Glutamatergic neuron (in vitro differentiated cells): Measurements from ENCODE around the gene MTHFD1L. TPM values are rescaled to one million over a fixed set of nuclear protein-coding genes. Genes with fewer than 3 reads are reported as not detected.
A peak's percentile ranks its signal among the peaks of the same experiment; 100 is the strongest.

Experiments
- DNase-seq: peaks from one replicate; pipeline ENCODE4 v3.0.0; 2022
- H3K27ac Mint-ChIP-seq: one replicate; pipeline ENCODE4 v1.8.0; 2020; ENCODE audit warnings: mild to moderate bottlenecking, mixed read lengths, inconsistent platforms; ENCODE audit not compliant: unreplicated experiment
- H3K27me3 Mint-ChIP-seq: one replicate; pipeline ENCODE4 v1.8.0; 2020; ENCODE audit warnings: mild to moderate bottlenecking, moderate library complexity, mixed read lengths, inconsistent platforms; ENCODE audit not compliant: unreplicated experiment
- H3K36me3 Mint-ChIP-seq: one replicate; pipeline ENCODE4 v1.8.0; 2020; ENCODE audit warnings: mild to moderate bottlenecking, mixed read lengths, inconsistent platforms; ENCODE audit not compliant: unreplicated experiment
- H3K4me1 Mint-ChIP-seq: one replicate; pipeline ENCODE4 v1.8.0; 2020; ENCODE audit warnings: mild to moderate bottlenecking, low read depth, mixed read lengths, inconsistent platforms; ENCODE audit not compliant: unreplicated experiment
- H3K4me3 Mint-ChIP-seq: one replicate; pipeline ENCODE4 v1.8.0; 2020; ENCODE audit warnings: mild to moderate bottlenecking, mixed read lengths, inconsistent platforms; ENCODE audit not compliant: unreplicated experiment
- H3K9me3 Mint-ChIP-seq: one replicate; pipeline ENCODE4 v1.8.0; 2020; ENCODE audit warnings: mild to moderate bottlenecking, moderate library complexity, mixed read lengths, inconsistent platforms; ENCODE audit not compliant: unreplicated experiment
- total RNA-seq: library from RNA; stranded (reverse); fragmentation: NEBNext Ultra II Directional; extraction: Animal tissue kit (Norgen Biotek cat#: 25700); gene quantifications from one replicate; pipeline ENCODE4 v1.2.1, GENCODE V29; 2021; ENCODE audit not compliant: unreplicated experiment
- TF ChIP-seq, protein P1 (sequence below): fragments of 200-600 bp; sonication (generic); IDR thresholded peaks from one replicate; pipeline ENCODE4 v1.5.0; 2021; ENCODE audit not compliant: partially characterized antibody, unreplicated experiment

MTHFD1L gene
- total RNA-seq, 1 donor from 2014 or later: 35.9 TPM

DNA sequence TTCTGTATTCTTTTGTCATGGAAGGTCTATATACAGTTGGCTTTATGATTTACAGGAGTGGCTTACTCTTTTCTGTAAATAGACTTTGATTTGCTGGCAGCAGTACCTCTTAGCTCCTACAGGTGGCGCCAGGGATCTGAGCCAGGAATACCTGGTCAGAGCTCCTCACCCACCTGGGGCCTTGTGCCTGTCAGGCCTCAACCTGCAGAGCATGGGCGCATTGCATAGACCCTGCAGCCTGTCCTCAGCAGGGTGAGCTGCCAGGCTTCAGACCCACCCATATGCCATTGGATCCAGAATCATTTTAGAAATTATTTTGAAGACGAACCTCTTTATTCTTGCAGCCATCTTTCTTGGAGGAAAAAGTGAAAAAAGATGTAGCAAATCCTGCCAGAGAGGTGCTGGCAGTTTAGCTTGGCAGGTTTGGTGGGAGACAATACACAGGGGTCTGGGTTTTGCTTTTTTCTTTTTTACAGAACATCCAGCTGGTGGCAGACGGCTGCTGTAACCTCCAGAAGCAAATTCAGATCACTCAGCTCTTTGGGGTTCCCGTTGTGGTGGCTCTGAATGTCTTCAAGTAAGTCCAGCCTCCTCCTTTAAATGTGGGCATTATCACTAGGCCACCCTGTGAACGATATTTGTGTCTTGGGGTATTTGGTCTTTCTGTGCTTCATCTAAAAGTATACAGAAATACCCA lies 149.1 kb downstream of the MTHFD1L start:
- H3K36me3 Mint-ChIP-seq: no peaks in the 10 kb centered on the region
- no peak overlapping the region for H3K4me3 Mint-ChIP-seq
- TF ChIP-seq, protein P1, sequence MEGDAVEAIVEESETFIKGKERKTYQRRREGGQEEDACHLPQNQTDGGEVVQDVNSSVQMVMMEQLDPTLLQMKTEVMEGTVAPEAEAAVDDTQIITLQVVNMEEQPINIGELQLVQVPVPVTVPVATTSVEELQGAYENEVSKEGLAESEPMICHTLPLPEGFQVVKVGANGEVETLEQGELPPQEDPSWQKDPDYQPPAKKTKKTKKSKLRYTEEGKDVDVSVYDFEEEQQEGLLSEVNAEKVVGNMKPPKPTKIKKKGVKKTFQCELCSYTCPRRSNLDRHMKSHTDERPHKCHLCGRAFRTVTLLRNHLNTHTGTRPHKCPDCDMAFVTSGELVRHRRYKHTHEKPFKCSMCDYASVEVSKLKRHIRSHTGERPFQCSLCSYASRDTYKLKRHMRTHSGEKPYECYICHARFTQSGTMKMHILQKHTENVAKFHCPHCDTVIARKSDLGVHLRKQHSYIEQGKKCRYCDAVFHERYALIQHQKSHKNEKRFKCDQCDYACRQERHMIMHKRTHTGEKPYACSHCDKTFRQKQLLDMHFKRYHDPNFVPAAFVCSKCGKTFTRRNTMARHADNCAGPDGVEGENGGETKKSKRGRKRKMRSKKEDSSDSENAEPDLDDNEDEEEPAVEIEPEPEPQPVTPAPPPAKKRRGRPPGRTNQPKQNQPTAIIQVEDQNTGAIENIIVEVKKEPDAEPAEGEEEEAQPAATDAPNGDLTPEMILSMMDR: peak; percentile 98
- H3K27me3 Mint-ChIP-seq: no peaks in the 10 kb centered on the region
- no peak overlapping the region for H3K27ac Mint-ChIP-seq
- peaks cover 11% of the 10 kb centered on the region for H3K4me1 Mint-ChIP-seq
- no peaks in the 10 kb centered on the region for H3K9me3 Mint-ChIP-seq
- DNase-seq: peak; percentile 77

GRCh38 chr6:151015101-151015700 lies 149.7 kb downstream of the MTHFD1L start:
- TF ChIP-seq, protein P1: no peak
- Mint-ChIP-seq H3K9me3 (no peaks in the 10 kb centered on the region), H3K4me3 (no peak overlapping the region), H3K27me3 (no peaks in the 10 kb centered on the region), H3K27ac (no peak overlapping the region), H3K36me3 (no peaks in the 10 kb centered on the region), H3K4me1 (peaks cover 9% of the 10 kb centered on the region)
- DNase-seq: no peak

DNA sequence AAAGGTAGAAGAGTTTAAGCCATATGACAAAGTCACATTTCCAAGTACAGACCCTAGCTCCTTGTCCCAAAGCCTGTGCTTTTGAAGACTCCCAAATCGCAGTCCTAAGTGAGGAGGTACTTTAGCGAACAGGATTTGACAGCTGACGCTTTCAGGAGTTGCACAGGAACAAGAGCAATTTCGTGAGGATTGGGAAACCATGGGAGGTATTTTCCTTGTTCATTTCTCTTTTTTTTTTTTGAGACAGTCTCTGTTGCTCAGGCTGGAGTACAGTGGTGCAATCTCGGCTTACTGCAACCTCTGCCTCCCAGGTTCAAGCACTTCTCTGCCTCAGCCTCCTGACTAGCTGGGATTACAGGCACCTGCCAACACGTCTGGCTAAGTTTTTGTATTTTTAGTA lies 150.6 kb downstream of the MTHFD1L start:
- Mint-ChIP-seq H3K27me3 (no peaks in the 10 kb centered on the region), H3K36me3 (no peaks in the 10 kb centered on the region), H3K27ac (no peak overlapping the region), H3K4me3 (no peak overlapping the region), H3K4me1 (peaks cover 11% of the 10 kb centered on the region), H3K9me3 (no peaks in the 10 kb centered on the region)
- TF ChIP-seq, protein P1: no peak
- DNase-seq: no peak

DNA sequence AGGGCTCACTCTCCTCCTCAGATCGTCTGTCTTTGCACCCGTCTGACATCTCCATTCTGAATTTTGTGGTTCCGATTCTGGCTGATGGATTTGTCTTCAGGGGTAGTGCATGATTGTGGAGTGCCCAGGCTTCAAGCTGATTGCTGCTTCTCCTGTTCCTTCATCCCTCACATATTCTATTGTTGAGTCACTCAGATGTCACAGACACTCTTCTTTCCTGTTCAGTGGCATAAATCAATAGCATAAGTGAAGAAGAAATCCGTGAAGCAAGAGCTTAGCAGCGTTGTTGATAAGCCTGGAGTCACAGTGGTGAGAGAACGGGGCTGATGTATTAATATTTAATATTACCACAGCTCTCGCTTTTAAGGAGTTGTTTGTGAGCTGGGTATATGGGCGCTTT lies 152.5 kb downstream of the MTHFD1L start:
- Mint-ChIP-seq H3K36me3 (no peaks in the 10 kb centered on the region), H3K27ac (no peak overlapping the region), H3K4me1 (peaks cover 24% of the 10 kb centered on the region), H3K4me3 (no peak overlapping the region), H3K9me3 (peaks cover 4% of the 10 kb centered on the region), H3K27me3 (no peaks in the 10 kb centered on the region)
- no peak for DNase-seq
- TF ChIP-seq, protein P1: no peak
